ENCODE data around the gene HOMER3. TPM values are rescaled to one million over a fixed set of nuclear protein-coding genes. Genes with fewer than 3 reads are reported as not detected.
"Not testable (repeated sequence)": the region's sequence is repeated elsewhere in the genome, so short reads cannot be mapped to it uniquely, and the experiment has no call there.

Gene HOMER3
- total and polyA plus RNA-seq, 2 experiments from 2014 or later: 16.7 to 38.4 TPM

DNA sequence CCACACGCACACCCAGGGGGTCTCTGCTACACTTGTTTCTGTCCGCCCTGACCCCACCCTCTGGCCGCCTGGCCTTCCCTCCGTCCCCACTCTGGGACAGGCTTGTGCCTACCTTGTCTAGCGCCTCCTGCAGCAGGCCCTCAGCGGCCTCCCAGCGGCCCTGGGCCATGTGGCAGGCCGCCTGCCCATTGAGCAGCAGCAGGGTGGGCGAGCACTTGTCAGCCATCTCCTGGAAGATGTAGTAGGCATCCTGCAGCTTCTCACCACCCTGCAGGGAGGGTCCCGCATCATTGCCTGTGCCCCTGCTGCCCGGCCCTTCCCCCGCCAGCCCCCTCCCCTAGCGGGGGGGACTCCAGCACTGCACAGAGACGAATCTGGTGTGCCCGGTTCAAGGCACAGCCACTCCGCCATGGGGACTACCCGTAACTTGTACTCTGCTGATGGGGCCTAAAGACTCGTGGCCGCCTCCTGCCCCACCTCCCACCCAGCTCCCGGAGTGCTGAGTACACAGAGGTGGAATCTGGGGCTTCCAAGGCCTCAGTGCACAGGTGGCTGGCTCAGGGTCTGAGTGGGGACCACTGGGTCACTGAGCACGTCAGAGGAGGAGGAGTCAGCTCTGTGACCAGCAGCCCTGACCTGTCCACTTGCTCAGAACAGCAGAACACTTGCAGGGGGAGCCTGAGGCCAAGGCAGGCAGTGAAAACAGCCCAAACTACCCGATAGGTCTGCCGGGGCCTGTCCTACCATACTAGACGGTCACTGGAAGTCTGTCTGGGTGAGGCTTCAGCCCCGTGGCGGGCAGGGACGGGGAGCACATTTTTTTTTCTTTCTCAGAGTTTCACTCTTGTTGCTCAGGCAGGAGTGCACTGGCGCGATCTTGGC, 37.6 kb downstream of the HOMER3 start:
- Mint-ChIP-seq H3K9me3 (no peaks in the 10 kb centered on the region), H3K36me3 (ENCODE audit: low read depth) (peaks cover 9% of the 10 kb centered on the region; the same call in 2 of the 3 replicates), H3K27me3 (ENCODE audit: insufficient read depth, low read depth, poor library complexity) (peaks cover 8% of the 10 kb centered on the region), H3K27ac (no peak overlapping the region), H3K4me3 (no peak overlapping the region), H3K4me1 (no peaks in the 10 kb centered on the region)
- no peak overlapping the region for H3K4me2 ChIP-seq
- H3K36me3 ChIP-seq (ENCODE audit: insufficient read depth): no peaks in the 10 kb centered on the region
- H3K27ac ChIP-seq (ENCODE audit: low read depth): no peak overlapping the region
- DNase-seq (ENCODE audit: low spot score) (peak; percentile 21), ATAC-seq (peak; percentile 15)
- TF ChIP-seq EZH2 (IDR thresholded peaks at IDR 0.05; ENCODE audit: low read depth, unreplicated experiment): no peak
- TF ChIP-seq STAT1 (IDR thresholded peaks at IDR 0.05; ENCODE audit: unreplicated experiment): no peak
- TF ChIP-seq, protein P1, sequence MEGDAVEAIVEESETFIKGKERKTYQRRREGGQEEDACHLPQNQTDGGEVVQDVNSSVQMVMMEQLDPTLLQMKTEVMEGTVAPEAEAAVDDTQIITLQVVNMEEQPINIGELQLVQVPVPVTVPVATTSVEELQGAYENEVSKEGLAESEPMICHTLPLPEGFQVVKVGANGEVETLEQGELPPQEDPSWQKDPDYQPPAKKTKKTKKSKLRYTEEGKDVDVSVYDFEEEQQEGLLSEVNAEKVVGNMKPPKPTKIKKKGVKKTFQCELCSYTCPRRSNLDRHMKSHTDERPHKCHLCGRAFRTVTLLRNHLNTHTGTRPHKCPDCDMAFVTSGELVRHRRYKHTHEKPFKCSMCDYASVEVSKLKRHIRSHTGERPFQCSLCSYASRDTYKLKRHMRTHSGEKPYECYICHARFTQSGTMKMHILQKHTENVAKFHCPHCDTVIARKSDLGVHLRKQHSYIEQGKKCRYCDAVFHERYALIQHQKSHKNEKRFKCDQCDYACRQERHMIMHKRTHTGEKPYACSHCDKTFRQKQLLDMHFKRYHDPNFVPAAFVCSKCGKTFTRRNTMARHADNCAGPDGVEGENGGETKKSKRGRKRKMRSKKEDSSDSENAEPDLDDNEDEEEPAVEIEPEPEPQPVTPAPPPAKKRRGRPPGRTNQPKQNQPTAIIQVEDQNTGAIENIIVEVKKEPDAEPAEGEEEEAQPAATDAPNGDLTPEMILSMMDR (conservative IDR thresholded peaks at IDR 0.05; ENCODE audit: low read depth in 2 of 2): peak in 1 of 2 experiments; percentile 36; a peak in 3 of 4 replicates
- TF ChIP-seq JUNB (IDR thresholded peaks at IDR 0.05; ENCODE audit: unreplicated experiment): no peak
- no peaks in the 10 kb centered on the region for H3K4me1 ChIP-seq (ENCODE audit: insufficient read depth)
- H3K9me2 ChIP-seq (ENCODE audit: insufficient read depth): no peaks in the 10 kb centered on the region
- H3K79me2 ChIP-seq (replicated peaks; ENCODE audit: insufficient read depth): no peaks in the 10 kb centered on the region
- no peak overlapping the region for H3K4me3 ChIP-seq
- H3F3A ChIP-seq (replicated peaks; ENCODE audit: low read depth): 0 out of 2 replicates have a peak, but pooled peaks cover 2% of the 10 kb centered on the region
- H2AFZ ChIP-seq: no peak overlapping the region
- H3K27me3 ChIP-seq (ENCODE audit: insufficient read depth): no peaks in the 10 kb centered on the region
- no peaks in the 10 kb centered on the region; the same call in 1 of the 2 replicates for H4K20me1 ChIP-seq (replicated peaks; ENCODE audit: insufficient read depth)

DNA sequence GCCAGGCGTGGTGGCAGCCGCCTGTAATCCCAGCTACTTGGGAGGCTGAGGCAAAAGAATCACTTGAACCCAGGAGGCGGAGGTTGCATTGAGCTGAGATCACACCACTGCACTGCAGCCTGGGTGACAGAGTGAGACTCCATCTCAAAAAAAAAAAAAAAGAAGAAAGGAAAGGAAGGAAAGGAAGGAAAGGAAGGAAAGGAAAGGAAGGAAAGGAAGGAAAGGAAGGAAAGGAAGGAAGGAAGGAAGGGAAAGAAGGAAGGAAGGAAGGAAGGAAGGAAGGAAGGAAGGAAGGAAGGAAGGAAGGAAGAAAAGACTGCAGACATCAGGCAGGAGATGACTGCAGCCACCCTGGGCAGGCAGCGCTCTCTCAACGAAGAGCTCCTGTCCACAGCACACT, 38.5 kb downstream of the HOMER3 start:
- not testable (repeated sequence) for H3K4me3 Mint-ChIP-seq; H3K4me3 ChIP-seq; H3K27me3 ChIP-seq (ENCODE audit: insufficient read depth); H3K9me3 Mint-ChIP-seq; H3K9me2 ChIP-seq (ENCODE audit: insufficient read depth); H2AFZ ChIP-seq; H3K4me1 Mint-ChIP-seq; DNase-seq (ENCODE audit: low spot score); H3K36me3 Mint-ChIP-seq (ENCODE audit: low read depth); H3F3A ChIP-seq (replicated peaks; ENCODE audit: low read depth); H3K4me1 ChIP-seq (ENCODE audit: insufficient read depth); H4K20me1 ChIP-seq (replicated peaks; ENCODE audit: insufficient read depth); H3K27ac ChIP-seq (ENCODE audit: low read depth); H3K27ac Mint-ChIP-seq; H3K4me2 ChIP-seq; H3K36me3 ChIP-seq (ENCODE audit: insufficient read depth); H3K79me2 ChIP-seq (replicated peaks; ENCODE audit: insufficient read depth); ATAC-seq
- H3K27me3 Mint-ChIP-seq (ENCODE audit: insufficient read depth, low read depth, poor library complexity): peaks cover 12% of the 10 kb centered on the region

DNA sequence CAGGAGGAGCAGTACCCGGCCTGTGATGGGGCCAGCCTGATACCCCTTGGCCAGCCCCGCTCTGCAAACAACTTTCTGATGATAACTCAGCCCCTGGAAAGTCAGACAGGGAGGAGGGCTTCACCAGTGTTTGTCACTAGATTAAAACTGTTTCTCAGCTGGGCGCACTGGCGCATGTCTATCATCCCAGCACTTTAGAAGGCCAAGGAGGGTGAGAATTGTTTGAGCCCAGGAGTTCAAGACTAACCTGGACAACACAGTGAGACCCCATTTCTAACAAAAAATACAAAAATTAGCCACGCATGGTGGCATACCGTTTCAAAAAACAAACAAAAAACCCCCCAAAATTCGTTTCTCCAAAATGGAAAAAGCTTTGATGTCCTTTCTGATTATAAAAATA, 39.5 kb downstream of the HOMER3 start:
- no peak overlapping the region for H3K4me3 ChIP-seq
- H3K27me3 ChIP-seq (ENCODE audit: insufficient read depth): peaks cover 14% of the 10 kb centered on the region
- H3K36me3 Mint-ChIP-seq (ENCODE audit: low read depth): peaks cover 9% of the 10 kb centered on the region
- H3K4me2 ChIP-seq: no peak overlapping the region
- no peak overlapping the region for H2AFZ ChIP-seq
- ATAC-seq (no peak), DNase-seq (ENCODE audit: low spot score) (no peak)
- H3K9me2 ChIP-seq (ENCODE audit: insufficient read depth): no peaks in the 10 kb centered on the region
- no peak overlapping the region for H3K4me3 Mint-ChIP-seq
- no peaks in the 10 kb centered on the region for H3K9me3 Mint-ChIP-seq
- H3K27me3 Mint-ChIP-seq (ENCODE audit: insufficient read depth, low read depth, poor library complexity): peaks cover 17% of the 10 kb centered on the region
- peaks cover 2% of the 10 kb centered on the region; the same call in 1 of the 2 replicates for H3F3A ChIP-seq (replicated peaks; ENCODE audit: low read depth)
- H3K4me1 ChIP-seq (ENCODE audit: insufficient read depth): no peaks in the 10 kb centered on the region
- no peaks in the 10 kb centered on the region for H3K79me2 ChIP-seq (replicated peaks; ENCODE audit: insufficient read depth)
- no peak overlapping the region for H3K27ac ChIP-seq (ENCODE audit: low read depth)
- H4K20me1 ChIP-seq (replicated peaks; ENCODE audit: insufficient read depth): no peaks in the 10 kb centered on the region; the same call in 1 of the 2 replicates
- H3K27ac Mint-ChIP-seq: no peak overlapping the region
- H3K4me1 Mint-ChIP-seq: no peaks in the 10 kb centered on the region
- no peaks in the 10 kb centered on the region for H3K36me3 ChIP-seq (ENCODE audit: insufficient read depth)
- TF ChIP-seq ZNF114 (CRISPR knock-in tag; IDR thresholded peaks at IDR 0.05) (no peak), NANOG (IDR thresholded peaks at IDR 0.05; ENCODE audit: borderline replicate concordance) (no peak)
- TF ChIP-seq, protein P2, sequence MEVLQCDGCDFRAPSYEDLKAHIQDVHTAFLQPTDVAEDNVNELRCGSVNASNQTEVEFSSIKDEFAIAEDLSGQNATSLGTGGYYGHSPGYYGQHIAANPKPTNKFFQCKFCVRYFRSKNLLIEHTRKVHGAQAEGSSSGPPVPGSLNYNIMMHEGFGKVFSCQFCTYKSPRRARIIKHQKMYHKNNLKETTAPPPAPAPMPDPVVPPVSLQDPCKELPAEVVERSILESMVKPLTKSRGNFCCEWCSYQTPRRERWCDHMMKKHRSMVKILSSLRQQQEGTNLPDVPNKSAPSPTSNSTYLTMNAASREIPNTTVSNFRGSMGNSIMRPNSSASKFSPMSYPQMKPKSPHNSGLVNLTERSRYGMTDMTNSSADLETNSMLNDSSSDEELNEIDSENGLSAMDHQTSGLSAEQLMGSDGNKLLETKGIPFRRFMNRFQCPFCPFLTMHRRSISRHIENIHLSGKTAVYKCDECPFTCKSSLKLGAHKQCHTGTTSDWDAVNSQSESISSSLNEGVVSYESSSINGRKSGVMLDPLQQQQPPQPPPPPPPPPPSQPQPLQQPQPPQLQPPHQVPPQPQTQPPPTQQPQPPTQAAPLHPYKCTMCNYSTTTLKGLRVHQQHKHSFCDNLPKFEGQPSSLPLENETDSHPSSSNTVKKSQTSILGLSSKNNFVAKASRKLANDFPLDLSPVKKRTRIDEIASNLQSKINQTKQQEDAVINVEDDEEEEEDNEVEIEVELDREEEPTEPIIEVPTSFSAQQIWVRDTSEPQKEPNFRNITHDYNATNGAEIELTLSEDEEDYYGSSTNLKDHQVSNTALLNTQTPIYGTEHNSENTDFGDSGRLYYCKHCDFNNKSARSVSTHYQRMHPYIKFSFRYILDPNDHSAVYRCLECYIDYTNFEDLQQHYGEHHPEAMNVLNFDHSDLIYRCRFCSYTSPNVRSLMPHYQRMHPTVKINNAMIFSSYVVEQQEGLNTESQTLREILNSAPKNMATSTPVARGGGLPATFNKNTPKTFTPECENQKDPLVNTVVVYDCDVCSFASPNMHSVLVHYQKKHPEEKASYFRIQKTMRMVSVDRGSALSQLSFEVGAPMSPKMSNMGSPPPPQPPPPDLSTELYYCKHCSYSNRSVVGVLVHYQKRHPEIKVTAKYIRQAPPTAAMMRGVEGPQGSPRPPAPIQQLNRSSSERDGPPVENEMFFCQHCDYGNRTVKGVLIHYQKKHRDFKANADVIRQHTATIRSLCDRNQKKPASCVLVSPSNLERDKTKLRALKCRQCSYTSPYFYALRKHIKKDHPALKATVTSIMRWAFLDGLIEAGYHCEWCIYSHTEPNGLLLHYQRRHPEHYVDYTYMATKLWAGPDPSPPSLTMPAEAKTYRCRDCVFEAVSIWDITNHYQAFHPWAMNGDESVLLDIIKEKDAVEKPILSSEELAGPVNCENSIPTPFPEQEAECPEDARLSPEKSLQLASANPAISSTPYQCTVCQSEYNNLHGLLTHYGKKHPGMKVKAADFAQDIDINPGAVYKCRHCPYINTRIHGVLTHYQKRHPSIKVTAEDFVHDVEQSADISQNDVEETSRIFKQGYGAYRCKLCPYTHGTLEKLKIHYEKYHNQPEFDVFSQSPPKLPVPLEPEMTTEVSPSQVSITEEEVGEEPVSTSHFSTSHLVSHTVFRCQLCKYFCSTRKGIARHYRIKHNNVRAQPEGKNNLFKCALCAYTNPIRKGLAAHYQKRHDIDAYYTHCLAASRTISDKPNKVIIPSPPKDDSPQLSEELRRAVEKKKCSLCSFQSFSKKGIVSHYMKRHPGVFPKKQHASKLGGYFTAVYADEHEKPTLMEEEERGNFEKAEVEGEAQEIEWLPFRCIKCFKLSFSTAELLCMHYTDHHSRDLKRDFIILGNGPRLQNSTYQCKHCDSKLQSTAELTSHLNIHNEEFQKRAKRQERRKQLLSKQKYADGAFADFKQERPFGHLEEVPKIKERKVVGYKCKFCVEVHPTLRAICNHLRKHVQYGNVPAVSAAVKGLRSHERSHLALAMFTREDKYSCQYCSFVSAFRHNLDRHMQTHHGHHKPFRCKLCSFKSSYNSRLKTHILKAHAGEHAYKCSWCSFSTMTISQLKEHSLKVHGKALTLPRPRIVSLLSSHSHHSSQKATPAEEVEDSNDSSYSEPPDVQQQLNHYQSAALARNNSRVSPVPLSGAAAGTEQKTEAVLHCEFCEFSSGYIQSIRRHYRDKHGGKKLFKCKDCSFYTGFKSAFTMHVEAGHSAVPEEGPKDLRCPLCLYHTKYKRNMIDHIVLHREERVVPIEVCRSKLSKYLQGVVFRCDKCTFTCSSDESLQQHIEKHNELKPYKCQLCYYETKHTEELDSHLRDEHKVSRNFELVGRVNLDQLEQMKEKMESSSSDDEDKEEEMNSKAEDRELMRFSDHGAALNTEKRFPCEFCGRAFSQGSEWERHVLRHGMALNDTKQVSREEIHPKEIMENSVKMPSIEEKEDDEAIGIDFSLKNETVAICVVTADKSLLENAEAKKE (CRISPR knock-in tag; IDR thresholded peaks at IDR 0.05): no peak

Data from GM23338 (cell line).